Mucosa of descending colon (tissue), 3 donors: Measurements from ENCODE around the gene GIGYF2. TPM values are rescaled to one million over a fixed set of nuclear protein-coding genes. Genes with fewer than 3 reads are reported as not detected.

Experiments
- ATAC-seq: fragments of 200-7000 bp; cut with Tn5 transposase; one replicate; pipeline ENCODE4 v1.9.1; 2020; ENCODE audit warnings: mild to moderate bottlenecking, moderate library complexity
- DNase-seq, 3 donors: peaks; one replicate each; pipeline ENCODE4 v3.0.0-alpha.2; 2020
- H3K36me3 ChIP-seq: fragments of 200-600 bp; one replicate; pipeline ENCODE4 v1.8.0; 2021; ENCODE audit warnings: low read depth, mild to moderate bottlenecking
- H3K4me1 ChIP-seq: fragments of 200-600 bp; one replicate; pipeline ENCODE4 v1.8.0; 2021; ENCODE audit warnings: low read depth, mild to moderate bottlenecking
- H3K4me3 ChIP-seq: fragments of 200-600 bp; one replicate; pipeline ENCODE4 v1.8.0; 2021; ENCODE audit warnings: mild to moderate bottlenecking
- H3K9me3 ChIP-seq: fragments of 200-600 bp; one replicate; pipeline ENCODE4 v1.8.0; 2021; ENCODE audit warnings: mild to moderate bottlenecking
- CTCF ChIP-seq: fragments of 200-600 bp; IDR thresholded peaks from one replicate; pipeline ENCODE4 v1.8.0; 2022; ENCODE audit warnings: antibody characterized with exemption, mild to moderate bottlenecking
- intact Hi-C, 2 donors: fragments of 100-400 bp; cut with DNase I in 1 of 2; cut with micrococcal nuclease in 1 of 2; formaldehyde crosslinking; loops; one replicate each; pipeline versions ENCODE4 v1.11.0 to v1.11.1; 2022; cut with DNase I, micrococcal nuclease
- total RNA-seq, 3 donors: library from RNA; stranded (reverse); fragmentation: NEBNext Ultra II Directional in 2 of 3; extraction: Animal tissue kit (Norgen Biotek cat#: 25700) in 2 of 3; gene quantifications; one replicate each; pipeline versions ENCODE4 v1.2.1 to v1.2.4, GENCODE V29; 2021 to 2023
- donor health status: DM: no; HTN: no; CAD: no; lungs with moderate emphysema.
- donor health status: DM: no; HTN: no; CAD: no.
- donor health status: DM: no; HTN: yes; CAD: no.

The GIGYF2 gene
- total RNA-seq, 3 donors from 2014 or later = 57.8 to 82.1 (median 74.8) TPM

DNA sequence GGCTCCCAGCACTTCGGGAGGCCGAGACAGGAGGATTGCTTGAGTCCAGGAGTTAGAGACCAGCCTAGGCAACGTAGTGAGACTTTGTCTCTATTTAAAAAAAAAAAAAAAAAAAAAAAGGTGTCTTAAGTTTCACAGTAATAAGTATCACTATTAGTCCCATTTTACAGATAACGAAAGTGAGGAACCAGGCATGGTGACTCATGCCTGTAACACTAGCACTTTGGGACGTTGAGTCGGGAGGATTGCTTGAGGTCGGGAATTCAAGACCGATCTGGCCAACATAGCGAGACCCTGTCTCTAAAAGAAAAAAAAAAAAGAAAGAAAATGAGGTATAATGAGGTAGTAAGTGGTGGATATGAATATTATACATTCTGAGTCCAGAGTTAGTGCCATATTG lies 76.7 kb downstream of the GIGYF2 start:
- intact Hi-C loops = no loop called here
- H3K4me1 ChIP-seq = no peaks in the 10 kb centered on the region
- ATAC-seq (no peak), DNase-seq (no peak)
- H3K4me3 ChIP-seq = no peak overlapping the region
- no peaks in the 10 kb centered on the region for H3K36me3 ChIP-seq
- no peak for TF ChIP-seq CTCF
- no peaks in the 10 kb centered on the region for H3K9me3 ChIP-seq

GRCh38 chr2:232776435-232776834 lies 79.3 kb downstream of the GIGYF2 start, which contains the start of gene KCNJ13:
TSS of gene KCNJ13 (minus strand) at chr2:232776565. CDS start at chr2:232771362, 5,203 bp downstream.
- Histone ChIP-seq H3K9me3 (no peaks in the 10 kb centered on the region), H3K4me3 (no peak within 1 kb of the TSS), H3K36me3 (no peaks in the 10 kb centered on the region), H3K4me1 (no peaks in the 10 kb centered on the region)
- DNase-seq (no peak), ATAC-seq (no peak)
- intact Hi-C loops = no loop called here
- no peak for TF ChIP-seq CTCF

GRCh38 chr2:232777276-232777675 lies 80.1 kb downstream of the GIGYF2 start:
- intact Hi-C loops = no loop called here
- Histone ChIP-seq H3K4me1 (no peaks in the 10 kb centered on the region), H3K4me3 (no peak overlapping the region), H3K9me3 (no peaks in the 10 kb centered on the region), H3K36me3 (no peaks in the 10 kb centered on the region)
- ATAC-seq (no peak), DNase-seq (no peak)
- TF ChIP-seq CTCF = no peak

GRCh38 chr2:232779465-232779864 lies 82.3 kb downstream of the GIGYF2 start:
- no peak for TF ChIP-seq CTCF
- H3K4me3 ChIP-seq = no peak overlapping the region
- no peaks in the 10 kb centered on the region for H3K36me3 ChIP-seq
- H3K4me1 ChIP-seq = no peaks in the 10 kb centered on the region
- no peak for DNase-seq
- no peaks in the 10 kb centered on the region for H3K9me3 ChIP-seq
- no peak for ATAC-seq
- intact Hi-C loops = no loop called here

GRCh38 chr2:232779934-232780333 lies 82.8 kb downstream of the GIGYF2 start:
- TF ChIP-seq CTCF = no peak
- ATAC-seq (peak; percentile 63), DNase-seq (peak in 1 of 3 donors; percentile 29)
- H3K9me3 ChIP-seq = no peaks in the 10 kb centered on the region
- no peaks in the 10 kb centered on the region for H3K4me1 ChIP-seq
- H3K36me3 ChIP-seq = no peaks in the 10 kb centered on the region
- H3K4me3 ChIP-seq = no peak overlapping the region
- intact Hi-C loops = no loop called here

- DNase-seq (no peak), ATAC-seq (peak; percentile 93)
- Histone ChIP-seq H3K9me3 (no peaks in the 10 kb centered on the region), H3K4me1 (no peaks in the 10 kb centered on the region), H3K4me3 (no peak overlapping the region), H3K36me3 (no peaks in the 10 kb centered on the region)
- intact Hi-C loops = no loop called here
- no peak for TF ChIP-seq CTCF
These were observed 84.6 kb downstream of the GIGYF2 start for GRCh38 chr2:232781765-232782164.
